HepG2 (cell line): ENCODE measurements around the gene LRTM2. TPM values are rescaled to one million over a fixed set of nuclear protein-coding genes. Genes with fewer than 3 reads are reported as not detected.

Experiments
- ASH2L ChIP-seq: fragments of 300-600, 200-600 bp; sonication (generic); IDR thresholded peaks from 2 replicates; pipeline ENCODE4 v1.7.0; 2017; ENCODE audit warnings: low read depth, mild to moderate bottlenecking, moderate library complexity, mixed read lengths, low read length; ENCODE audit not compliant: insufficient read length
- FOXA3 ChIP-seq: IDR thresholded peaks from 2 replicates; pipeline ENCODE4 v1.6.1; 2016; ENCODE audit warnings: missing genetic modification reagents, missing compliant biosample characterization
- FOXP1 ChIP-seq, 2 experiments: fragments of 450-650 bp in 1 of 2; IDR thresholded peaks; 2 replicates each; pipeline ENCODE4 v1.6.1; 2017 to 2018; ENCODE audit warnings: antibody characterized with exemption in 1 of 2
- HNF4A ChIP-seq: sonication (generic); formaldehyde crosslinking; IDR thresholded peaks from 2 replicates; pipeline ENCODE4 v1.4.0; 2020; ENCODE audit warnings: missing genetic modification reagents
- HNF4G ChIP-seq, 2 experiments: sonication (generic) in 1 of 2; formaldehyde crosslinking in 1 of 2; IDR thresholded peaks; 2 replicates each; pipeline versions ENCODE4 v1.4.0 to v1.6.1; 2011 to 2020; ENCODE audit warnings: borderline replicate concordance in 2 of 2, low read depth in 2 of 2, mild to moderate bottlenecking in 2 of 2, low read length in 1 of 2, missing genetic modification reagents in 1 of 2, moderate library complexity in 1 of 2
- KDM5A ChIP-seq: fragments of 200-600 bp; sonication (generic); IDR thresholded peaks from 2 replicates; pipeline ENCODE4 v1.7.0; 2018; ENCODE audit warnings: antibody characterized with exemption, mild to moderate bottlenecking, low read length, borderline replicate concordance
- NR2C2 ChIP-seq: sonication (generic); formaldehyde crosslinking; IDR thresholded peaks from 2 replicates; pipeline ENCODE4 v1.4.0; 2020; ENCODE audit warnings: missing genetic modification reagents, mild to moderate bottlenecking, moderate library complexity, borderline replicate concordance
- RARG ChIP-seq: sonication (generic); formaldehyde crosslinking; IDR thresholded peaks from 2 replicates; pipeline ENCODE4 v1.4.0; 2020; ENCODE audit warnings: low read depth, mild to moderate bottlenecking, missing genetic modification reagents
- REPIN1 ChIP-seq: sonication (generic); formaldehyde crosslinking; IDR thresholded peaks from 2 replicates; pipeline ENCODE4 v1.8.0; 2022; ENCODE audit warnings: missing genetic modification reagents, low read depth, mild to moderate bottlenecking, borderline replicate concordance
- SP5 ChIP-seq: IDR thresholded peaks from 2 replicates; pipeline ENCODE4 v1.6.1; 2016; ENCODE audit warnings: low read depth, borderline replicate concordance
- polyA plus RNA-seq, 8 experiments: library from polyadenylated mRNA; depleted of rRNA in 3 of 8; stranded (reverse) in 7 of 8; unstranded in 1 of 8; fragments of >200 nt; fragmentation: Illumina TruSeq in 4 of 8; extraction: Trizol in 4 of 8; gene quantifications; 2 replicates each; pipeline versions ENCODE4 v1.2.1 to v1.2.3, GENCODE V29; 2011 to 2016; ENCODE audit warnings: low read depth in 4 of 8, missing spikeins in 1 of 8, mixed read lengths in 1 of 8; ENCODE audit not compliant: insufficient read depth in 1 of 8
- total RNA-seq, 5 experiments: library from RNA; depleted of rRNA; stranded (reverse); fragments of >200 nt; fragmentation: Illumina TruSeq; extraction: Trizol; gene quantifications; 2 replicates each; pipeline ENCODE4 v1.2.3, GENCODE V29; 2016; ENCODE audit warnings: low read depth in 1 of 5
- TF ChIP-seq, protein P1 (sequence below): sonication (generic); formaldehyde crosslinking; IDR thresholded peaks from 2 replicates; pipeline ENCODE4 v1.4.0; 2020; ENCODE audit warnings: mild to moderate bottlenecking, missing genetic modification reagents, borderline replicate concordance
- TF ChIP-seq, protein P2 (sequence below): sonication (generic); formaldehyde crosslinking; IDR thresholded peaks from 2 replicates; pipeline ENCODE4 v1.4.0; 2020; ENCODE audit warnings: missing genetic modification reagents

LRTM2 gene
- total and polyA plus RNA-seq, 2 of the 13 experiments (the other 11 are each of a cell fraction or from before 2014, with no cell fraction given), result 0.09 TPM; not detected in 1

- TF ChIP-seq, protein P1, sequence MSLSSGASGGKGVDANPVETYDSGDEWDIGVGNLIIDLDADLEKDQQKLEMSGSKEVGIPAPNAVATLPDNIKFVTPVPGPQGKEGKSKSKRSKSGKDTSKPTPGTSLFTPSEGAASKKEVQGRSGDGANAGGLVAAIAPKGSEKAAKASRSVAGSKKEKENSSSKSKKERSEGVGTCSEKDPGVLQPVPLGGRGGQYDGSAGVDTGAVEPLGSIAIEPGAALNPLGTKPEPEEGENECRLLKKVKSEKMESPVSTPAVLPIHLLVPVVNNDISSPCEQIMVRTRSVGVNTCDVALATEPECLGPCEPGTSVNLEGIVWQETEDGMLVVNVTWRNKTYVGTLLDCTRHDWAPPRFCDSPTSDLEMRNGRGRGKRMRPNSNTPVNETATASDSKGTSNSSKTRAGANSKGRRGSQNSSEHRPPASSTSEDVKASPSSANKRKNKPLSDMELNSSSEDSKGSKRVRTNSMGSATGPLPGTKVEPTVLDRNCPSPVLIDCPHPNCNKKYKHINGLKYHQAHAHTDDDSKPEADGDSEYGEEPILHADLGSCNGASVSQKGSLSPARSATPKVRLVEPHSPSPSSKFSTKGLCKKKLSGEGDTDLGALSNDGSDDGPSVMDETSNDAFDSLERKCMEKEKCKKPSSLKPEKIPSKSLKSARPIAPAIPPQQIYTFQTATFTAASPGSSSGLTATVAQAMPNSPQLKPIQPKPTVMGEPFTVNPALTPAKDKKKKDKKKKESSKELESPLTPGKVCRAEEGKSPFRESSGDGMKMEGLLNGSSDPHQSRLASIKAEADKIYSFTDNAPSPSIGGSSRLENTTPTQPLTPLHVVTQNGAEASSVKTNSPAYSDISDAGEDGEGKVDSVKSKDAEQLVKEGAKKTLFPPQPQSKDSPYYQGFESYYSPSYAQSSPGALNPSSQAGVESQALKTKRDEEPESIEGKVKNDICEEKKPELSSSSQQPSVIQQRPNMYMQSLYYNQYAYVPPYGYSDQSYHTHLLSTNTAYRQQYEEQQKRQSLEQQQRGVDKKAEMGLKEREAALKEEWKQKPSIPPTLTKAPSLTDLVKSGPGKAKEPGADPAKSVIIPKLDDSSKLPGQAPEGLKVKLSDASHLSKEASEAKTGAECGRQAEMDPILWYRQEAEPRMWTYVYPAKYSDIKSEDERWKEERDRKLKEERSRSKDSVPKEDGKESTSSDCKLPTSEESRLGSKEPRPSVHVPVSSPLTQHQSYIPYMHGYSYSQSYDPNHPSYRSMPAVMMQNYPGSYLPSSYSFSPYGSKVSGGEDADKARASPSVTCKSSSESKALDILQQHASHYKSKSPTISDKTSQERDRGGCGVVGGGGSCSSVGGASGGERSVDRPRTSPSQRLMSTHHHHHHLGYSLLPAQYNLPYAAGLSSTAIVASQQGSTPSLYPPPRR (CRISPR knock-in tag), result 0 out of 2 replicates have a peak, but pooled peaks have one; percentile 26
- TF ChIP-seq SP5 (CRISPR knock-in tag) (0 out of 2 replicates have a peak, but pooled peaks have one; percentile 41), HNF4A (CRISPR knock-in tag) (peak; percentile 57), RARG (no peak), FOXA3 (CRISPR knock-in tag) (peak; percentile 51; the same call in 1 of the 2 replicates), HNF4G (IDR thresholded peaks at IDR 0.05; ENCODE audit: borderline replicate concordance, low read depth, low read length) (0 out of 2 replicates have a peak, but pooled peaks have one; percentile 19), HNF4G (CRISPR knock-in tag; IDR thresholded peaks at IDR 0.05; ENCODE audit: borderline replicate concordance, low read depth) (no peak), FOXP1 (IDR thresholded peaks at IDR 0.05) (no peak), FOXP1 (CRISPR knock-in tag; IDR thresholded peaks at IDR 0.05) (peak; percentile 85), KDM5A (no peak), REPIN1 (CRISPR knock-in tag) (no peak), NR2C2 (CRISPR knock-in tag) (0 out of 2 replicates have a peak, but pooled peaks have one; percentile 39), ASH2L (peak; percentile 58)
- TF ChIP-seq, protein P2, sequence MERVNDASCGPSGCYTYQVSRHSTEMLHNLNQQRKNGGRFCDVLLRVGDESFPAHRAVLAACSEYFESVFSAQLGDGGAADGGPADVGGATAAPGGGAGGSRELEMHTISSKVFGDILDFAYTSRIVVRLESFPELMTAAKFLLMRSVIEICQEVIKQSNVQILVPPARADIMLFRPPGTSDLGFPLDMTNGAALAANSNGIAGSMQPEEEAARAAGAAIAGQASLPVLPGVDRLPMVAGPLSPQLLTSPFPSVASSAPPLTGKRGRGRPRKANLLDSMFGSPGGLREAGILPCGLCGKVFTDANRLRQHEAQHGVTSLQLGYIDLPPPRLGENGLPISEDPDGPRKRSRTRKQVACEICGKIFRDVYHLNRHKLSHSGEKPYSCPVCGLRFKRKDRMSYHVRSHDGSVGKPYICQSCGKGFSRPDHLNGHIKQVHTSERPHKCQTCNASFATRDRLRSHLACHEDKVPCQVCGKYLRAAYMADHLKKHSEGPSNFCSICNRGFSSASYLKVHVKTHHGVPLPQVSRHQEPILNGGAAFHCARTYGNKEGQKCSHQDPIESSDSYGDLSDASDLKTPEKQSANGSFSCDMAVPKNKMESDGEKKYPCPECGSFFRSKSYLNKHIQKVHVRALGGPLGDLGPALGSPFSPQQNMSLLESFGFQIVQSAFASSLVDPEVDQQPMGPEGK (CRISPR knock-in tag), result peak; percentile 23; the same call in 1 of the 2 replicates
These were observed 65.4 kb downstream of the LRTM2 start (continued) for GRCh38 chr12:1885599-1886245.

Other genes starting within 250 kb of the LRTM2 start
- gene FBXL14, start 226.0 kb upstream of the LRTM2 start, total RNA-seq (2016; rRNA removed; fragmentation: Illumina TruSeq; extraction: Trizol), result 5.5 and 7.0 TPM in 2 replicates
- gene FBXL14, start 226.0 kb upstream of the LRTM2 start, polyA plus RNA-seq (2011; rRNA removed), result 7.2 and 7.4 TPM in 2 replicates
- gene WNT5B, start 191.3 kb upstream of the LRTM2 start, total RNA-seq (2016; rRNA removed; fragmentation: Illumina TruSeq; extraction: Trizol), result 0.04 TPM in 1 of 2 replicates, not detected in the other
- gene WNT5B, start 191.3 kb upstream of the LRTM2 start, polyA plus RNA-seq (2011; rRNA removed), result not detected in 2 replicates
- gene ADIPOR2, start 129.5 kb upstream of the LRTM2 start, total RNA-seq (2016; rRNA removed; fragmentation: Illumina TruSeq; extraction: Trizol), result 35.2 and 40.8 TPM in 2 replicates
- 52.2 and 56.5 TPM in 2 replicates for gene ADIPOR2, start 129.5 kb upstream of the LRTM2 start, polyA plus RNA-seq (2011; rRNA removed)
- gene CACNA2D4, start 98.1 kb downstream of the LRTM2 start, total RNA-seq (2016; rRNA removed; fragmentation: Illumina TruSeq; extraction: Trizol), result 7.2 and 14.2 TPM in 2 replicates
- 136 and 160 TPM in 2 replicates for gene CACNA2D4, start 98.1 kb downstream of the LRTM2 start, polyA plus RNA-seq (2011; rRNA removed)
- gene DCP1B, start 183.9 kb downstream of the LRTM2 start, total RNA-seq (2016; rRNA removed; fragmentation: Illumina TruSeq; extraction: Trizol), result 11.4 and 12.4 TPM in 2 replicates
- 25.3 and 27.2 TPM in 2 replicates for gene DCP1B, start 183.9 kb downstream of the LRTM2 start, polyA plus RNA-seq (2011; rRNA removed)
- not detected in 2 replicates for gene CACNA1C, start 232.4 kb downstream of the LRTM2 start, total RNA-seq (2016; rRNA removed; fragmentation: Illumina TruSeq; extraction: Trizol)
- gene CACNA1C, start 232.4 kb downstream of the LRTM2 start, polyA plus RNA-seq (2011; rRNA removed), result 0.05 TPM in 1 of 2 replicates, not detected in the other